ENCODE measurements around the gene REX1BD.

Gene REX1BD

GRCh38 chr19:18611327-18612050, 22.9 kb downstream of the REX1BD start:
- H3K36me3 ChIP-seq (ENCODE audit: insufficient read depth, low read length) = no peaks in the 10 kb centered on the region
- no peak overlapping the region for H3K9ac ChIP-seq (ENCODE audit: low read length)
- peaks cover 16% of the 10 kb centered on the region for H3K4me1 ChIP-seq (ENCODE audit: insufficient read depth, low read length)
- no peak overlapping the region for H3K4me3 ChIP-seq (ENCODE audit: low read depth in 1 of 2, low read length in 2 of 2)
- H3K27me3 ChIP-seq (ENCODE audit: control insufficient read depth in 1 of 2, insufficient read depth in 2 of 2, low read length in 2 of 2) = peaks cover 64 to 83% of the 10 kb centered on the region in 2 donors
- H3K9me3 ChIP-seq (ENCODE audit: low read length) = no peaks in the 10 kb centered on the region
- H3K27ac ChIP-seq (ENCODE audit: low read depth, low read length) = no peak overlapping the region

- Histone ChIP-seq H3K36me3 (ENCODE audit: insufficient read depth, low read length) (no peaks in the 10 kb centered on the region), H3K4me1 (ENCODE audit: insufficient read depth, low read length) (peaks cover 16% of the 10 kb centered on the region), H3K9me3 (ENCODE audit: low read length) (no peaks in the 10 kb centered on the region), H3K27ac (ENCODE audit: low read depth, low read length) (no peak overlapping the region), H3K4me3 (ENCODE audit: low read depth in 1 of 2, low read length in 2 of 2) (peak overlapping the region; percentile 45 to 47), H3K9ac (ENCODE audit: low read length) (no peak overlapping the region), H3K27me3 (ENCODE audit: control insufficient read depth in 1 of 2, insufficient read depth in 2 of 2, low read length in 2 of 2) (peaks cover 64 to 89% of the 10 kb centered on the region in 2 donors)
Observed at GRCh38 chr19:18612051-18612771, 23.6 kb downstream of the REX1BD start.

- H3K9me3 ChIP-seq (ENCODE audit: low read length) = no peaks in the 10 kb centered on the region
- no peak within 1 kb of the TSS for H3K9ac ChIP-seq (ENCODE audit: low read length)
- H3K4me3 ChIP-seq (ENCODE audit: low read depth in 1 of 2, low read length in 2 of 2) = peak within 1 kb of the TSS; percentile 45 to 47
- H3K27ac ChIP-seq (ENCODE audit: low read depth, low read length) = no peak within 1 kb of the TSS
- H3K4me1 ChIP-seq (ENCODE audit: insufficient read depth, low read length) = peaks cover 16% of the 10 kb centered on the region
- no peaks in the 10 kb centered on the region for H3K36me3 ChIP-seq (ENCODE audit: insufficient read depth, low read length)
- peaks cover 58 to 85% of the 10 kb centered on the region in 2 donors for H3K27me3 ChIP-seq (ENCODE audit: control insufficient read depth in 1 of 2, insufficient read depth in 2 of 2, low read length in 2 of 2)
Observed at GRCh38 chr19:18612772-18613588, 24.4 kb downstream of the REX1BD start, which contains the start of gene TMEM59L. TSS of gene TMEM59L (plus strand) at chr19:18612870. CDS start at chr19:18612959, 89 bp downstream.

- no peaks in the 10 kb centered on the region for H3K9me3 ChIP-seq (ENCODE audit: low read length)
- H3K4me3 ChIP-seq (ENCODE audit: low read depth in 1 of 2, low read length in 2 of 2) = no peak overlapping the region
- H3K9ac ChIP-seq (ENCODE audit: low read length) = no peak overlapping the region
- H3K4me1 ChIP-seq (ENCODE audit: insufficient read depth, low read length) = peaks cover 16% of the 10 kb centered on the region
- H3K27me3 ChIP-seq (ENCODE audit: control insufficient read depth in 1 of 2, insufficient read depth in 2 of 2, low read length in 2 of 2) = peaks cover 51 to 78% of the 10 kb centered on the region in 2 donors
- no peaks in the 10 kb centered on the region for H3K36me3 ChIP-seq (ENCODE audit: insufficient read depth, low read length)
- no peak overlapping the region for H3K27ac ChIP-seq (ENCODE audit: low read depth, low read length)
Observed at GRCh38 chr19:18613589-18614234, 25.1 kb downstream of the REX1BD start.

- Histone ChIP-seq H3K4me3 (ENCODE audit: low read depth in 1 of 2, low read length in 2 of 2) (no peak overlapping the region), H3K9me3 (ENCODE audit: low read length) (no peaks in the 10 kb centered on the region), H3K4me1 (ENCODE audit: insufficient read depth, low read length) (peaks cover 16% of the 10 kb centered on the region), H3K27ac (ENCODE audit: low read depth, low read length) (no peak overlapping the region), H3K27me3 (ENCODE audit: control insufficient read depth in 1 of 2, insufficient read depth in 2 of 2, low read length in 2 of 2) (peaks cover 31 to 59% of the 10 kb centered on the region in 2 donors), H3K9ac (ENCODE audit: low read length) (no peak overlapping the region), H3K36me3 (ENCODE audit: insufficient read depth, low read length) (no peaks in the 10 kb centered on the region)
Observed at GRCh38 chr19:18616023-18616422, 27.4 kb downstream of the REX1BD start.

GRCh38 chr19:18617562-18617961, 29.0 kb downstream of the REX1BD start:
- Histone ChIP-seq H3K9ac (ENCODE audit: low read length) (no peak overlapping the region), H3K4me1 (ENCODE audit: insufficient read depth, low read length) (peaks cover 7% of the 10 kb centered on the region), H3K27me3 (ENCODE audit: control insufficient read depth in 1 of 2, insufficient read depth in 2 of 2, low read length in 2 of 2) (peaks cover 18 to 44% of the 10 kb centered on the region in 2 donors), H3K4me3 (ENCODE audit: low read depth in 1 of 2, low read length in 2 of 2) (no peak overlapping the region), H3K36me3 (ENCODE audit: insufficient read depth, low read length) (no peaks in the 10 kb centered on the region), H3K27ac (ENCODE audit: low read depth, low read length) (no peak overlapping the region), H3K9me3 (ENCODE audit: low read length) (no peaks in the 10 kb centered on the region)

- Histone ChIP-seq H3K27ac (ENCODE audit: low read depth, low read length) (no peak overlapping the region), H3K9ac (ENCODE audit: low read length) (no peak overlapping the region), H3K9me3 (ENCODE audit: low read length) (no peaks in the 10 kb centered on the region), H3K4me1 (ENCODE audit: insufficient read depth, low read length) (peaks cover under 1% of the 10 kb centered on the region), H3K4me3 (ENCODE audit: low read depth in 1 of 2, low read length in 2 of 2) (no peak overlapping the region), H3K27me3 (ENCODE audit: control insufficient read depth in 1 of 2, insufficient read depth in 2 of 2, low read length in 2 of 2) (peaks cover 14 to 37% of the 10 kb centered on the region in 2 donors), H3K36me3 (ENCODE audit: insufficient read depth, low read length) (no peaks in the 10 kb centered on the region)
Observed at GRCh38 chr19:18618236-18618635, 29.6 kb downstream of the REX1BD start.

- H3K27ac ChIP-seq (ENCODE audit: low read depth, low read length) = no peak overlapping the region
- H3K4me3 ChIP-seq (ENCODE audit: low read depth in 1 of 2, low read length in 2 of 2) = no peak overlapping the region
- no peaks in the 10 kb centered on the region for H3K36me3 ChIP-seq (ENCODE audit: insufficient read depth, low read length)
- H3K4me1 ChIP-seq (ENCODE audit: insufficient read depth, low read length) = no peaks in the 10 kb centered on the region
- H3K9ac ChIP-seq (ENCODE audit: low read length) = no peak overlapping the region
- H3K9me3 ChIP-seq (ENCODE audit: low read length) = no peaks in the 10 kb centered on the region
- H3K27me3 ChIP-seq (ENCODE audit: control insufficient read depth in 1 of 2, insufficient read depth in 2 of 2, low read length in 2 of 2) = peaks cover 5 to 21% of the 10 kb centered on the region in 2 donors
Observed at GRCh38 chr19:18620311-18620710, 31.7 kb downstream of the REX1BD start.

GRCh38 chr19:18620902-18621301, 32.3 kb downstream of the REX1BD start:
- H3K27me3 ChIP-seq (ENCODE audit: control insufficient read depth in 1 of 2, insufficient read depth in 2 of 2, low read length in 2 of 2) = peaks cover 3 to 21% of the 10 kb centered on the region in 2 donors
- H3K4me1 ChIP-seq (ENCODE audit: insufficient read depth, low read length) = no peaks in the 10 kb centered on the region
- no peak overlapping the region for H3K4me3 ChIP-seq (ENCODE audit: low read depth in 1 of 2, low read length in 2 of 2)
- no peaks in the 10 kb centered on the region for H3K36me3 ChIP-seq (ENCODE audit: insufficient read depth, low read length)
- H3K9me3 ChIP-seq (ENCODE audit: low read length) = no peaks in the 10 kb centered on the region
- no peak overlapping the region for H3K9ac ChIP-seq (ENCODE audit: low read length)
- H3K27ac ChIP-seq (ENCODE audit: low read depth, low read length) = no peak overlapping the region

- H3K27ac ChIP-seq (ENCODE audit: low read depth, low read length) = no peak overlapping the region
- no peaks in the 10 kb centered on the region for H3K36me3 ChIP-seq (ENCODE audit: insufficient read depth, low read length)
- H3K4me1 ChIP-seq (ENCODE audit: insufficient read depth, low read length) = no peaks in the 10 kb centered on the region
- H3K9ac ChIP-seq (ENCODE audit: low read length) = no peak overlapping the region
- no peaks in the 10 kb centered on the region for H3K27me3 ChIP-seq (ENCODE audit: control insufficient read depth in 1 of 2, insufficient read depth in 2 of 2, low read length in 2 of 2)
- H3K9me3 ChIP-seq (ENCODE audit: low read length) = no peaks in the 10 kb centered on the region
- no peak overlapping the region for H3K4me3 ChIP-seq (ENCODE audit: low read depth in 1 of 2, low read length in 2 of 2)
Observed at GRCh38 chr19:18626906-18627305, 38.3 kb downstream of the REX1BD start.

Data from muscle layer of colon (tissue), 2 donors.